ENCODE measurements around the gene GUCA1C.

The GUCA1C gene

GRCh38 chr3:108907194-108907593, 46.5 kb downstream of the GUCA1C start:
- DNase-seq (ENCODE audit: low spot score), result no peak

GRCh38 chr3:108899530-108899929, 54.1 kb downstream of the GUCA1C start:
- no peak for DNase-seq (ENCODE audit: low spot score)

GRCh38 chr3:108897883-108898282, 55.8 kb downstream of the GUCA1C start:
- DNase-seq (ENCODE audit: low spot score), result no peak

GRCh38 chr3:108894981-108895380, 58.7 kb downstream of the GUCA1C start:
- no peak for DNase-seq (ENCODE audit: low spot score)

- no peak for DNase-seq (ENCODE audit: low spot score)
These were observed 61.8 kb downstream of the GUCA1C start for GRCh38 chr3:108891833-108892232.

- no peak for DNase-seq (ENCODE audit: low spot score)
These were observed 65.9 kb downstream of the GUCA1C start for GRCh38 chr3:108887777-108888176.

- DNase-seq (ENCODE audit: low spot score), result no peak
These were observed 66.6 kb downstream of the GUCA1C start for GRCh38 chr3:108887121-108887520.

GRCh38 chr3:108883373-108883772, 70.3 kb downstream of the GUCA1C start:
- no peak for DNase-seq (ENCODE audit: low spot score)

GRCh38 chr3:108882762-108883161, 70.9 kb downstream of the GUCA1C start:
- no peak for DNase-seq (ENCODE audit: low spot score)

- DNase-seq (ENCODE audit: low spot score), result no peak
These were observed 73.8 kb downstream of the GUCA1C start for GRCh38 chr3:108879915-108880314.

- no peak for DNase-seq (ENCODE audit: low spot score)
These were observed 75.8 kb downstream of the GUCA1C start for GRCh38 chr3:108877901-108878300.

GRCh38 chr3:108863799-108864135, 89.9 kb downstream of the GUCA1C start:
- no peak for DNase-seq (ENCODE audit: low spot score)

GRCh38 chr3:108862865-108863798, 90.5 kb downstream of the GUCA1C start:
- peak; percentile 4 for DNase-seq (ENCODE audit: low spot score)

GRCh38 chr3:108861401-108861800, 92.3 kb downstream of the GUCA1C start:
- DNase-seq (ENCODE audit: low spot score), result no peak
